AG04450 (cell line): ENCODE data around the gene GPR150. TPM values are rescaled to one million over a fixed set of nuclear protein-coding genes. Genes with fewer than 3 reads are reported as not detected.

Source experiments
- CTCF ChIA-PET: fragments of 300-600, 350-600 bp; formaldehyde crosslinking; extraction: SDS; loops from one replicate; lab custom pipeline; 2022; ENCODE audit warnings: antibody characterized with exemption, inconsistent platforms; lab: Charles Lee
- POLR2A ChIA-PET: fragments of 350-600 bp; formaldehyde crosslinking; extraction: SDS; loops from one replicate; lab custom pipeline; 2021; ENCODE audit warnings: antibody characterized with exemption, inconsistent platforms; lab: Yijun Ruan, JAX
- DNase-seq: peaks from one replicate; pipeline ENCODE4 v3.0.0-alpha.2; 2011; ENCODE audit warnings: low read depth, low spot score
- H3K27ac ChIP-seq: one replicate; pipeline ENCODE4 v1.5.1; 2012; ENCODE audit warnings: low read depth, low read length, control low read depth
- H3K27me3 ChIP-seq: one replicate; pipeline ENCODE4 v1.6.0; 2012; ENCODE audit warnings: low read length; ENCODE audit not compliant: control insufficient read depth, insufficient read depth
- H3K4me3 ChIP-seq: 2 replicates; pipeline ENCODE4 v1.5.1; 2011; ENCODE audit warnings: mild to moderate bottlenecking, low read depth, low read length, control low read depth
- H3K9me3 ChIP-seq: 2 replicates; pipeline ENCODE4 v1.5.1; 2012; ENCODE audit warnings: low read length; ENCODE audit not compliant: control insufficient read depth, insufficient read depth
- CTCF ChIP-seq: IDR thresholded peaks from 2 replicates; pipeline ENCODE4 v1.5.1; 2011; ENCODE audit warnings: low read depth, low read length, control low read depth, inconsistent platforms
- polyA plus RNA-seq: library from polyadenylated mRNA; depleted of rRNA; stranded (reverse); fragments of >200 nt; gene quantifications from 2 replicates; pipeline ENCODE4 v1.2.3, GENCODE V29; 2011

The GPR150 gene
- polyA plus RNA-seq, 1 experiment, result 0.17 TPM

GRCh38 chr5:95647886-95648860 is 28.3 kb downstream of the GPR150 start:
- Histone ChIP-seq H3K9me3 (no peaks in the 10 kb centered on the region), H3K27ac (no peak overlapping the region), H3K27me3 (no peaks in the 10 kb centered on the region), H3K4me3 (no peak overlapping the region)
- CTCF ChIA-PET, result interaction anchor here (1.5 to 4.4 kb wide), 2 partner anchors 16 to 199 kb away, joined by 6 to 35 read pairs; no protein-coding TSS in a partner anchor
- TF ChIP-seq CTCF, result no peak
- POLR2A ChIA-PET, result interaction anchor here (2.1 kb wide), 1 partner anchor 83 kb away, joined by 33 read pairs; the partner anchor contains the start of gene RHOBTB3
- no peak for DNase-seq

- CTCF ChIA-PET, result no interaction called here
- no peaks in the 10 kb centered on the region for H3K27me3 ChIP-seq
- POLR2A ChIA-PET, result no interaction called here
- TF ChIP-seq CTCF, result no peak
- no peak overlapping the region for H3K4me3 ChIP-seq
- H3K9me3 ChIP-seq, result no peaks in the 10 kb centered on the region
- DNase-seq, result no peak
- no peak overlapping the region for H3K27ac ChIP-seq
Measured at GRCh38 chr5:95649274-95649673, 29.4 kb downstream of the GPR150 start.

GRCh38 chr5:95649842-95650620 is 30.1 kb downstream of the GPR150 start:
- H3K27ac ChIP-seq, result no peak overlapping the region
- H3K4me3 ChIP-seq, result no peak overlapping the region
- POLR2A ChIA-PET, result no interaction called here
- TF ChIP-seq CTCF, result no peak
- no peak for DNase-seq
- no peaks in the 10 kb centered on the region for H3K9me3 ChIP-seq
- H3K27me3 ChIP-seq, result no peaks in the 10 kb centered on the region
- CTCF ChIA-PET, result interaction anchor here (1.1 to 4.7 kb wide), 2 partner anchors 14 to 197 kb away, joined by 3 to 36 read pairs; no protein-coding TSS in a partner anchor

GRCh38 chr5:95652849-95653248 is 33.0 kb downstream of the GPR150 start:
- no peaks in the 10 kb centered on the region for H3K27me3 ChIP-seq
- CTCF ChIA-PET, result interaction anchor here (0.6 to 4.7 kb wide), 2 partner anchors 9 to 11 kb away, joined by 3 to 36 read pairs; no protein-coding TSS in a partner anchor
- POLR2A ChIA-PET, result no interaction called here
- H3K9me3 ChIP-seq, result no peaks in the 10 kb centered on the region
- TF ChIP-seq CTCF, result no peak
- no peak overlapping the region for H3K4me3 ChIP-seq
- DNase-seq, result no peak
- no peak overlapping the region for H3K27ac ChIP-seq
